NCI-H526 (cell line): ENCODE measurements around the gene CLDN24.

ENCODE experiments used
- DNase-seq, 2 experiments: peaks; one replicate each; lab custom pipeline; 2025; lab: John Stamatoyannopoulos, UW

The CLDN24 gene

DNA sequence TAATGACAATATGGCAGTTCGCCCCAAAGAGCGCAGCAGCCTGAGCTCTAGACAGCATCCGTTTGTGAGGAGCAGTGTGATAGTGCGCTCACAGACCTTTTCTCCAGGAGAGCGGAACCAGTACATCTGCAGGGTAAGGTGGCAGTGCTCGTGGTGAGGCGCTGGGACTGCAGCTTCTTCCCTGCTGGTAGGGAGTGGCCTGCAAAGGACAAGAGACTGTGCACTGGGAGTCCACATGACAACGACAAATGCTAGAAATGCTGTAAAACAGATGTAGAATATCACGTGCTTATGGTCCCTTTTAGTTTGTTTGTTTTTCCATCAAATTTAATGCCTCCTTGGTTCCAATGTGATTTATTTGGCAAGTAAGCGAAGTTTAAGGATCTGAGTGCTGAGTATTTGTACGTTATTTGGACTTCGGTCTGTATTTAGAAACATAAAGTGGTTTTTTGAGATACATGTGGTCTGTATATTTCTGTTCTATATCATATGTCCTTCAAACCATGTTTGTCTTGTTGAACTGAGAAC lies 37.9 kb downstream of the CLDN24 start:
- no peak for DNase-seq

DNA sequence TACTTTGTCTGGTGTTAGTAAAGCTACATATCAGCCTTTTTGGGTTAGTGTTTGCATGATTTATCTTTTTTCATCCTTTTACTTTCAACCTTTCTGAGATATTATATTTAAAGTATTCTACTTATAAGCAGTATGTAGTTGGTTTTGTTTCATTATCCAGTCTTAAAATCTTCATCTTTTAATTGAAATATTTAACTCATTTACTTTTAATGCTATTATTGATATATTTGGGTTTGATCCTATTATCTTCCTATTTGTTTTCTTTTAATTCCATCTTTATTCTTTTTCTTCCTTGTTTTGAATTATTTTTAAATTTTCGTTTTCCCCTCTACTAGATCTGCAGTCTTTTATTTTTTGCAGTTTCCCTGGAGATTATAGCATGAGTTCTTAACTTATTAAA lies 46.1 kb downstream of the CLDN24 start:
- DNase-seq = no peak

DNA sequence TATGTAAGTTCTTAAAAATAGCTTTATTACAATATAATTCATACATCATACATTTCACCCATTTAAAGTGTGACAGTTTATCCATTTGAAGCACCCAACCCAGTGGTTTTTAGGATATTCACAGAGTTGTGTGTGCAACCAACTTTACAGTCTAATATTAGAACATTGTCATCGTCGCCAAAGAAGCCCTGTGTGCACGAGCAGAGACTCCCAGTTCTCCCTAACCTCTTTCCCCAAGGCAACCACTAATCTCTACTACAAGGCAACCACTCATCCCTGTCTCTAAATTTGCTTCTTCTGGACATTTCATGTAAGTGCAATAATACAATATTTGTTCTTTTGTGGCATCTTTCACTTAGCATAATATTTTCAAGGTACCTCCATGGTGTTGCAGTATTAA lies 49.8 kb downstream of the CLDN24 start:
- DNase-seq = no peak
